ELR (cell line): ENCODE data around the gene HOXD1.

Experiments used
- DNase-seq: peaks from one replicate; pipeline ENCODE4 v3.0.0-alpha.2; 2015; ENCODE audit warnings: low read depth

HOXD1 gene

GRCh38 chr2:176184749-176185148 lies 3.7 kb upstream of the HOXD1 start:
- DNase-seq: no peak

GRCh38 chr2:176186024-176186423 lies 2.4 kb upstream of the HOXD1 start:
- DNase-seq: no peak

- no peak for DNase-seq
Observed at GRCh38 chr2:176187200-176187898, 1.1 kb upstream of the HOXD1 start.

- DNase-seq: no peak
Observed at GRCh38 chr2:176188774-176189680, 559 bp downstream of the HOXD1 start.

- DNase-seq: no peak
Observed at GRCh38 chr2:176189681-176190641, 1.5 kb downstream of the HOXD1 start.

GRCh38 chr2:176192351-176192750 lies 3.9 kb downstream of the HOXD1 start:
- DNase-seq: no peak

- no peak for DNase-seq
Observed at GRCh38 chr2:176193048-176193447, 4.6 kb downstream of the HOXD1 start.

- DNase-seq: no peak
Observed at GRCh38 chr2:176199902-176200301, 11.4 kb downstream of the HOXD1 start.

- no peak for DNase-seq
Observed at GRCh38 chr2:176200971-176201370, 12.5 kb downstream of the HOXD1 start.

- DNase-seq: no peak
Observed at GRCh38 chr2:176202491-176202890, 14.0 kb downstream of the HOXD1 start.

GRCh38 chr2:176205126-176205525 lies 16.7 kb downstream of the HOXD1 start:
- no peak for DNase-seq

- DNase-seq: no peak
Observed at GRCh38 chr2:176206136-176206535, 17.7 kb downstream of the HOXD1 start.

GRCh38 chr2:176206682-176207081 lies 18.2 kb downstream of the HOXD1 start:
- no peak for DNase-seq

- no peak for DNase-seq
Observed at GRCh38 chr2:176211110-176211509, 22.6 kb downstream of the HOXD1 start.

GRCh38 chr2:176212276-176212675 lies 23.8 kb downstream of the HOXD1 start:
- DNase-seq: no peak

GRCh38 chr2:176213406-176213805 lies 24.9 kb downstream of the HOXD1 start:
- no peak for DNase-seq

GRCh38 chr2:176227874-176228273 lies 39.4 kb downstream of the HOXD1 start:
- no peak for DNase-seq

- no peak for DNase-seq
Observed at GRCh38 chr2:176234156-176234555, 45.7 kb downstream of the HOXD1 start.

- DNase-seq: no peak
Observed at GRCh38 chr2:176234940-176235339, 46.5 kb downstream of the HOXD1 start.

- no peak for DNase-seq
Observed at GRCh38 chr2:176237456-176237855, 49.0 kb downstream of the HOXD1 start.

- no peak for DNase-seq
Observed at GRCh38 chr2:176239031-176239430, 50.6 kb downstream of the HOXD1 start.

- no peak for DNase-seq
Observed at GRCh38 chr2:176240301-176240700, 51.8 kb downstream of the HOXD1 start.
